Activated CD8-positive, alpha-beta memory T cell treated with anti-CD3 and anti-CD28 coated beads for 24 hours (primary cell): ENCODE results near the gene BTN1A1.
"Not testable (repeated sequence)": the region's sequence is repeated elsewhere in the genome, so short reads cannot be mapped to it uniquely, and the experiment has no call there.

Experiments
- DNase-seq: peaks from one replicate; pipeline ENCODE4 v3.0.0-alpha.2; 2020

Gene BTN1A1

DNA sequence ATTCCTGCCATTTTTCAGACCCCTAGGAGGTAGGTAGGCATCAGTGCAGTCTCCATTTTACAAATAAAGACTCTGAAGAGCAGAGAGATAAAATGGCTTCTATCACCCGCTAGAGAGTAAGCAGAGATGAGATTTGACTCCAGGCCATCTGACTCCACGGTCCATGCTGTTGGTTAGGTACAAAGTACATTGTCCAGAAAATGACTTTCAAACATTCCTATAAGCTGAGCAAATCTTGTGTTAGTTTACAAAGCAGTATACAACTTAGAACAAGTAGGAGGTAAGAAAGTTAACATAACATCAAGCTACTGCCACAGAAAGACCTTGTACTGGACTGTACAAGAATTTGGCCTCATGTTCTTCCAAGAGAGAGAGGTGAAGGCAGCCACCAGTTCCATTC lies 14.9 kb downstream of the BTN1A1 start:
- DNase-seq, result no peak

DNA sequence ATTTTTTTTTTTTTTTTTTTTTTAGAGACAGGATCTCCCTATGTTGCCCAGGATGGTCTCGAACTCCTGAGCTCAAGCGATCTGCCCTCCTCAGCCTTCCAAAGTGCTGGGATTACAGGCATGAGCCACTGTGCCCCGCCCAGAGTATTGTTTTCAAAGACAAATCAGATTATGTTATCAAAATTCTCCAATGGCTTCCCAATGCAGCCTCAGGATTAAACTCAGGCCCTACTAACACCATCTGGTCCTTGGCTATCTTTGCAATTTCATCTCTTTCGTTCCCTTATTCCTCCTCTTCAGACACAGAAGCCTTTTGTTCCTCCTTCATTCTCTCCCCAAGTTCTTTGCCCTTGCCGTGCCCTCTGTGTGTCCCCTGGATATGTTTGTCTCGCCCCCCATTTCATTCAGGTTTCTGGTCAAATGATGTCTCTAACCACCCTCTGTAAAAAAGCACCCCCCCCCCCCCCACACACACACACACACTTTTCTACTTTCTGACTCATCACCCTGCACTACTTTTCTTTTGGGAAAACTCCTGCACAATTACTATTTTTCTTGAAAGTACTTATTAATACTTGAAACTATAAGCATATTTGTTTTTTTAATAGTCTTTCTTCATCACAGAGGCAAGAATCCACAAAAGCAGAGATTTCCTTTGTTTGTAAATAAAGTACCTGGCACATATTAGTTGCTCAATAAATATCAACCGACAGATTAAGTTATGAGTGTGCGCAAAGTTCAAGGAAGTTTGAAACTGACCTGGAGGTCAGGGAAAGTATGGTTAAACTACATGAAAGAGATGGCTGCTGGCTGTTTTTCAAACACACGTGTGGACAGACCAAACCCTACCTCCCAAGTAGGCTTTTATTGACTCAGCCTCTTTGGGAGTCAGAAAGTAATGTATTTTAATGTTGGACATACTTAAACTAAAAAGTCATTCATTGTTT lies 16.7 kb downstream of the BTN1A1 start:
- DNase-seq, result no peak

DNA sequence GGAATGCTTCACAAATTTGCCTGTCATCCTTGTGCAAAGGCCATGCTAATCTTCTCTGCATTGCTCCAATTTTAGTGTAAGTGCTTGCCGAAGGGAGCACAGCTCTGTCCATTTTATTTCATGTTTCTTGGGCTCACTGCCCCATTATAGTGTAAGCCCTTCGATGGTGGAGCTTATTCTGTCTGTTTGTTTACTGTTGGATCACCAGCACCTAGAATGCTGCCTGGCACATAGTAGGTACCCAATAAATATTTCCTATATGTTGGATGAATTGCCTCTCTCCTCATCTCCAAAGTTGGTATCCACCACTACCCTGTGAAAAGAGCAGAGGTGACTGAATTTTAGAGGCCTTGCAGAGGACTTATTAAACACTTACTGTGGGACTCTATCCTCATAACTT lies 19.3 kb downstream of the BTN1A1 start:
- DNase-seq, result no peak

DNA sequence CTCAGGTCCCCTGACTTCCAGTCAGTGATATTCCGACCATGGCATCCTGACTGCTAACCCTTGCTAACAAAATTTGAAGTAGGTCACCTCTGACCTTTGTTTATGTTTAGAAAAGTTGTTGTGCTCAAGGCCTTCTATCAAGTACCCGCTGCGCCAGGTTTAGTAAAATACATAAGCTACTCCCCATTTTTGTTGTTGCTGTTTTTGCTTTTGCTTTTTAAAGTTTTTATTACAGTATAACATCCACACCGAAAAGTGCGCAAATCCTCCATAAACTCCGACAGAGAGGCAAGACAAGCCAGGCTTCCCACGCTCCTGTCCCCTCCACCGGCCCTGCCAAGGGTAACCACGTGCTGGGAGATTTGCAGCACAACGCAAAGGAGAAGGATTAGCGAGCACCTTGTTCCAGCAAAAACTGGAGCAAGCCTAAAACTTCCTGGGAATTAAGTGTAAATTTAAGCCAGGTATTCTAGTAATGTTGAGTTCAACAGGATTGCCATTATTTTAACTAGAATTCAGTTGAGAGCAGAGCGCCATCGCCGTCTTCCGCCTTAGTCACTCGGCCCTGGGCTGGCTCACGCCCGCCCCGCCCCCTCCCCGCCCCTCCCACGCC lies 20.2 kb downstream of the BTN1A1 start:
- peak; percentile 78 for DNase-seq

DNA sequence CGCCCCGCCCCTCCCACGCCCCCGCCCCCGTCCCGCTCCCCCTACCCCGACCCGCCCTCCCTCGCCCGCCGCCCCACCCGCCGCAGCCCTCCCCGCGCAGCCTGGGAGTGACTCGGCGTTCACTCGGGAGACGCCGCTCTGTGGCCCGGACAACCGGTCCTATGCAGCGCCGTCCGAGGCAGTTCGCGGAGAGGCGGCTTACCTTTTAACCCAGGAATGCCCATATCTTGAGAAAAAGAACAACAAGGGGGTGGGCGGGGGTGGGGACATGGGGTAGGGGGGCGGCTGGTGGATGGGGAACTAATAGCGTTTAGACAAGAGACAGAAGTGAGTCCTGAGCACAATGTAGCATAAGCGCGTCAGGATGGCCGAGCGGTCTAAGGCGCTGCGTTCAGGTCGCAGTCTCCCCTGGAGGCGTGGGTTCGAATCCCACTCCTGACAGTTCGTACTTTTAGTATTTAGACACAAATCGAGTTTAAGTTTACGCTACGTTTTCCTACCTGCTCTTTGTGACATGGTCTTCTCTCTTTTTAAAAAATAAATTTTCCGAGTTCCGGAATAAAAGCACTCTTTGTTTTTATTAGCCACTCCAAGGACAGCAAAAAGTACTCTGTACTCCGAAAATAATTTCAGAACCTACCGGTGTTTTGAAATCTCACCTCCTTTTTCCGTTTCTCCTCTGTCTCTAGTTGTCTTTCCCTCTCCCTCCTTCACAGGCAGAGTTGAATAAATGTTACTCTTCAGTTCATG lies 20.9 kb downstream of the BTN1A1 start:
- peak; percentile 97 for DNase-seq

DNA sequence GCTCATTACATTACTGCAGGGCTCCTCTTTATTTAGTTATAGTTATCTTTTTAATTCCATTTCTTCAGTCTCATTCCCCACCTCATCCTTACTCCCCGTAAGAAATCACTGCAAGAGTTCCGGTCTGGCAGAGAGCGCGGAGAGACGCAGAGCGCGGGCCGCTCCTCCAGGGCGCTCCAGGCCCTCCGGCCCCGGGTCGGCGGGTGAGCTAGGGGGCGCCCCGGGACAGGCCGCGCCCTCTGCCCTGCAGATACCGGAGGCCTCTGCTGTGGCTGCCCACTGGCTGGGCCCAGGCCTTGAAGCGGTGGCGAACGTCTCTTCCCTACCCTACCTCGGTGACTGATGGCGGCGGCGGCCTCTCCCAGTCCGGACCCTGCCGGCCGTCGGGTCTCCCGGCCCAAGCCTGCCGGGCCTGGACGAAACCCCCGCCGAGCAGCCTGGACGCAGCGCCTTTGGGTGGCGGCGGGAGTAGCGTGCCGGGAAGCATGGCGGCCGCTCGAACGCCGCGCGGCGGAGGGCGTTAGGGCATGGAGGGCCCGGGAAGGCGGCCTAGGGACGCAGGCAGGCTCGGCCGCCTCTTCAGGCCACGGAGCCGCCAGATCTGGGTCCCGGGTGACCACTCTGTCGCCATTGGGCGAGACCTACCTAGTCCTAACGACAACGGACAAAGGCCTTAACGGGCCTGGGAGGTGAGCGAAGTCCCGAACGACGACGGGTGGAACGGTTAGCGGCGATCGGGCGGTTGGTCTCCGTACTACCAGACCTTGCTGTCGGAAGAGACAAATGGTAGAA lies 21.7 kb downstream of the BTN1A1 start:
- DNase-seq, result peak; percentile 93

DNA sequence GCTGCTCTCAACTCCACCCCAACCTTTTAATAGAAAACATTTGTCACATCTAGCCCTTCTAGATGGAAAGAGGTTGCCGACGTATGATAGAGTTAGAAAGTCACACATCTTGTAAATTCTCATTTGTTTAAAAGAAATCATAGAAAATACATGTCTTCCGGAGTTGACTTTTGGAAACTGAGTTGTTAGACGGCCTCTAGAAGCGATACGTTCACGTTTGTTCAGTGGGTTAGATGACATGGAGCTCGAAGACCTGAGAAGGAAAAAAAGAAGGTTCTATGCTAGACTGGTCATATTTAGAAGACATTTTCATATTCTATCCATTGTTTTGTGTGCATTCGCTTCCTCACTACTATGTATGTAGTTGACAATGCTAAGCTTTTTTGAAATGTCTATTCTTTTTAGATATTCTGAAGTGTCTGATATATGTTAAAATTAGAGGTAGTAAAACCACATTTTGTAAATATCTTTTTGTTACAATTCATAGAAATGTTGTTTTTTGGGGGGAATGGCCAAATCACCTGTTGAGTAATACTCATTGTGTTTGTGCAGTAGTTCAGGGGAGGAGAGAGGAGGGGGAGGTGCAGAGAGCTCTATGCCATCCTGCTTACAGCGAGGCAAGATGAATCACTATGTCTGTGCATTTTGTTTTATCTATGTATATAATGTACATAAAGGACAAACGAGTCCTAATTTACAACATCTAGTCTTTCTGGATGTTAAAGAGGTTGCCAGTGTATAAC lies 22.6 kb downstream of the BTN1A1 start:
- DNase-seq, result not testable (repeated sequence)

DNA sequence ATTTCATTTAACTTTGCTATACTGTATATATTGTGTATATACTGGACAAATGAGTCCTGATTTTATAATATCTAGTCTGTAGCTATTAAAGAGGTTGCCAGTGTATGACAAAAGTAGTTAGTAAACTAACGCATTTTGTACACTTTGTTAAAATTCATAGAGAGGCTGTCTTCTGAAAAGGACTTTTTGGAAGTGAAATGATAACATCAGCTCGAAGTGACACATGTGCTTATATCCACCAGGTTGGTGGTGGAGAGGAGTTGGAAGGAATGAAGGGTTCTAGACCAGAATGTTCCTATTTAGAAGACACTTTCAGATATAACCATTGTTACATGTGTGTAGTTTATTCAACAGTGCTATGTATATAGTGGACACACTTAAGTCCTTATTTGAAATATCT lies 24.2 kb downstream of the BTN1A1 start:
- not testable (repeated sequence) for DNase-seq

DNA sequence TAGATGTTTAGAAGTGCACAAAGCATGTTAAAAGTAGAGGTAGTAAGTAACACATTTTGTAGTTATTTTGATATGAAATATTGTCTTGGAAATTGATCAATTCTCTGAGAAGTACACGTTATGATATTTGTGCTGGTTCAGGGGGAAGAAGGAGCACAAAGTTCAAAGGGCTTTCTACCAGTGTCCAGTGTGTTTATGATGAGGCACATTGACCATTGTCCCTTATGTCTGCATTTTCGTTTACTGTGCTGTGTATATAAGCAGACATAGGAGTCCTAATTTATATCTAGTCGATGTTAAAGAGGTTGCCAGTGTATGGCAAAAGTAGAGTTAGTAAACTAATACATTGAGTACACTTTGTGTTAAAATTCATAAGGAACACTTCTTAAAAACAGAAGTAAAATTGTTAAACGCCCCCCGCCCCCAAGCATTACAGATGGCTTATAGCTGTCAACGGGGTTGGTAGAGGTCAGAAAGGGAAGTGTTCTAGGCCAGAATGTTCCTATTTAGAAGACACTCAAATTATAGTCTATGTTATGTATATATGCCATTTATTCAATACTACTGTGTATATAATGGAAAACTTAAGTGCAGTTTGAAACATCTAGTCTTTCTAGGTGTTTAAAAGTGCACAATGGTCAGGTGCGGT lies 24.7 kb downstream of the BTN1A1 start:
- no peak for DNase-seq

DNA sequence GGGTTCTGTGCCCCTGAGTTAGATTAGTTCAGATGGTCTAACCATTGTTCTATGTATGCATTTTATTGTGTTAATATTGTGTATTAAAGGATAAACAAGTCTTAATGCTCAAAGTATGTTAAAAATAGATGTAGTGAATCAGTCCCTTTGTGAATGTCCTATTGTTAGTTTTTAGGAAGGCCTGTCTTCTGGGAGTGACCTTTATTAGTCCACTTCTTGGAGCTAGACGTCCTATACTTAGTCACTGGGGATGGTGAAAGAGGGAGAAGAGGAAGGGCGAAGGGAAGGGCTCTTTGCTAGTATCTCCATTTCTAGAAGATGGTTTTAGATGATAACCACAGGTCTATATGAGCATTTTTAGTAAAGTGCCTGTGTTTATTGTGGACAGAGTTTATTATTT lies 25.7 kb downstream of the BTN1A1 start:
- DNase-seq, result no peak

DNA sequence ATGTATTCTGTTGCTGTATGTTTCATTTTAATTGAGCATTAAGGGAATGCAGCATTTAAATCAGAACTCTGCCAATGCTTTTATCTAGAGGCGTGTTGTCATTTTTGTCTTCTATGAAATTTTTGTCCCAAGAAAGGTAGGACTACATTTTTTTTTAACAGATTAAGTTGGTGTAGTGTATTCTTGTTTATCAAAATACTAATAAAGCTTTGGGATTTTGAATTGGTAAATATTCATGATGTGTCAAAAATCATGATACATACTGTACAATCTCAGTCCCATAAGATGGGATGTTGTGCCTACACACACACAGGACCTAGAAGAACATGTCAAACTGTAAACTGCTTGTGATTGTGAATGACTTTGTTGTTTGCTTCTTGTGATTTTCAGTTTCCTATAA lies 26.8 kb downstream of the BTN1A1 start:
- DNase-seq, result no peak

DNA sequence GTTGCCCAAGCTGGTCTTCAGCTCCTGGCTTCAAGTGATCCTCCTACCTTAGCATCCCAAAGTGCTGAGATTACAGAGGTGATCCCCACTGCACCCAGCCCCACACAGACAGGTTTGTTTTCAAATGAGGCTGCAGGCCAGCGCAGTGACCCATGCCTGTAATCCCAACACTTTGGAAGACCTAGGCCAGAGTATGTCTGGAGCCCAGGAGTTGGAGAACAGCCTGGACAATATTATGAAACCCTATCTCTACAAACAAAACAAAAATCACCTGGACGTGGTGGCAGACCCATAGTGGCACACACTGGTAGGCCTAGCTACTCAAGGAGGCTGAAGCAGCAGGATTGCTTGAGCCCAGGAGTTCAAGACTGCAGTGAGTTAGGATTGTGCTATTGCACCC lies 30.1 kb downstream of the BTN1A1 start:
- no peak for DNase-seq

DNA sequence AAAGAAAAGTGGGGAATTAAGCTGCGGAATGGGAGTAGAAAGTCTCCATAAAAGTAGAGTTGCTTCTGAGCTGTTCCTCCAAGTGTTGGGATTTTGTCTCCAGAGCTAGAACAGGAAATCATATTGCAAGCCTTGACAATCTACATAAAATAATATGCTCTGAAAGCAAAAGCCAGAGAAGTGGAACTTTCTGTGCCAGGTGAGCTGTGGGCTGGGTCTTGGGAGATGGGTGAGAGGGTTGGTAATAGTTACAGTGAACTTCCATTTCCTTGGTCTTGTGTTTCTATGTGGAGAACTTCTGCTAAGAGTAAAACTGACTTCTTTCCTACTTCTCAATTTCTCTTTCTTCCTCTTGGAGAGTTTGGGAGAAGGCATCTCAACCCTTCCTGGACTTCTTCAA lies 31.8 kb downstream of the BTN1A1 start:
- no peak for DNase-seq

DNA sequence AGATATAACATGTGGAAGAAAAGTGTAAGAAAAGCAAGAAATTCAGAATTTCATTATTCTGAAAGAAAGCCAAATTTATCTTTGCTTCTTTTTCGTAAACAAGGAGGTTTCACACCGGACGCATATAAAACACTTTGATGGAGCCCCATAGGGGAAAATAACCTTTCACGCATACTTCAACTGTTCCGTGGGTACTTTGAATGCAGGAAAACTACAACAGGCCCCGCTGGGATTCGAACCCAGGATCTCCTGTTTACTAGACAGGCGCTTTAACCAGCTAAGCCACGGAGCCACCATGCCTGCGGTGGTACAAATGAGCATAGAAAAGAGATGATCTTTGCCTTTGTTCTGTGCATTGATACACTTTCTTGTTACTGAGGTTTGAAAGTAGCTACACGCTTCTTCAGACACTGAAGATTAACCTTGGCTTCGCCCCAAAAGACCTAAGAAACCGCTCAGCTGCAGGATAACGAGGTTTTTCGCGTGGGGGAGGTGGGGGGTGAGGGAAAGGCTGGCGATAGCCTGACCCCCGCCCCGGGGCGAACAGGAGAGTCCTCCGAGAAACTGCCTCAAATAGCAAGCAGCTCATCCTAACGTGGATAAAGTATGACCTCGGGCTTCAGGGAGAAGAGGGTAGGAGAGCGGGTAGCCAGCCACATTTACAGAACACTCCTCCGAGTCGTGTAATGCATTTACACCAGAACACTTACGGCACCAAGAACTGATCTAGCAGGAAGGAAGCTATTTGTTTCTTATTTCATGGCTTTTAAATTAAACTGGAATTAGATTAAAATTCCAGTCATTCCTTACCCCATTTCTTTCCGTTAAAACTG lies 32.8 kb downstream of the BTN1A1 start:
- peak; percentile 100 for DNase-seq

DNA sequence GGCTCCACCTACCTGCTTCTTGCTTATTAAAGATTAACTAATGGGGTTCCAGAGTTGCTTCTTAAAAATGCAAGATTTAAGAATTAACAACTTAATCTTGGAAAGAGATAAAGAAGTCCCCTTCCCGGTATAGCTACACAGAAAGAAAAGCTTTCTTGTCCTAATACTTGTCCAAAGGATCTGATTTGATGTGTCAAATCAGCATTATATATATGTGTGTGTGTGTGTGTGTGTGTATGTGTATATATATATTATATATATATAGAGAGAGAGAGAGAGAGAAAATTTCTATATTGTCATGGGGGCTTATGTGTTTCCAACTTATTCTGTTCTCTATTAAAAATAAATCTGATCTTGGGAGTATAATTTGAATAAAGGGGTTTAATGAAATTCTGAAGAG lies 33.4 kb downstream of the BTN1A1 start:
- no peak for DNase-seq

DNA sequence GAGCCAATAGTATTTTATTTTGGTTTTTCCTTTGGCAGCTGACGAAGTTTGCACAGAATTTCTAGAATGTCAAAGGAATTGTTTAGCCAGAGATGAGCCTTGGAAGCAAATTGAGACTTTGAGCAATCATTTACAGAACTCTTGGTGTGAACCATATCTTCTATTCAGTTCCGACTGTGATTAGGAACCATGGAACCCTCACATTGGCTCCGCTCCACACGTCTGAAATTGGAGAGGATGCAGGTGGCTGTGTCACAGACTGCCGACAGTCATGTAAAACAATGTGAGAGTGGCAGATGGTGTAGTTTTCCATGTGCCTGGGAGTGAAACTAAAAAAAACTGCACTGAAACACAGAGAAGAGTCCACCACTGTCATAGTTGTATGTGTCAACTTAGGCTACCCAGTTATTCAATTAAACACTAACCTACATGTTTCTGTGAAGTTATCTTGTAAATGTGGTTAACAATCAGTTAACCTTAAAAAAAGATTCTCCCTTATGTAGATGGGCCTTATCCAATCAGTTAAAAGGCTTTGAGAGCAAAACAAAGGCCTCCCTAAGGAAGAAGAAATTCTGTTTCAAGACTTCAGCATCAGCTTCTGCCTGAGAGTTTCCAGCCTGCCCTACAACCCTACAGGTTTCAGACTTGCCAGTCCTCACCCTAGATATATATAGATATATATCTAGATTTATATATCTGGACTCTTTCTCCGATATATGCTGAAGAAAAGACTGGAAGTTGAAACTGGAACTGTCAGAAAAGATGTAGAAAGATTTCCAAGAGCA lies 34.8 kb downstream of the BTN1A1 start:
- no peak for DNase-seq

DNA sequence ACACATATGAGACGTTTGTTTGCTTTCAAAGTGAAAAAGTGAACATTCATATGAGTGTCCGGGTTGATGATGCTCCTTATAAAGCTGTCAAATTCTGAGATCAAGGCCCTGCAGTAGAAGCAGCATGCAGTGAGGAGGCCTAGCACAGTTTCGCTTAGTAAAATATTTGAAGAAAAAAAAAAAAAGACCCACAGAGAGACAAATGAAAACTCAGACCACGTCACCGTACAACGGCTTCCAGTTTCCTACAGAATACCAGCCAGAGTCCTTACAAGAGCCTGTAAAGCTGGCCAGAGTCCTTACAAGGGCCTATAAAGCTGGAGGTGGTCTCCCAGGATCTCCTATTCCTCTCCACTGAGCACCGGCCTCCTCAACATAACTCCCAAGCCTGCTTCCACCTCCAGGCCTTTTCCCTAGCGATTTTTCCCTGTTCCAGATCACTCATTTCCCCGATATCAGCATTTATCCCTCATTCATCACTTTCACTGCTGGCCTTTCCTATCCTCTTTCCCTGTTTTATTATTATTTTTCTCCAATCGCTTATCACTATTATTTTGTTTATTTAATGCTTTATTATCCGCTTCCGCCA lies 36.6 kb downstream of the BTN1A1 start:
- peak; percentile 75 for DNase-seq

DNA sequence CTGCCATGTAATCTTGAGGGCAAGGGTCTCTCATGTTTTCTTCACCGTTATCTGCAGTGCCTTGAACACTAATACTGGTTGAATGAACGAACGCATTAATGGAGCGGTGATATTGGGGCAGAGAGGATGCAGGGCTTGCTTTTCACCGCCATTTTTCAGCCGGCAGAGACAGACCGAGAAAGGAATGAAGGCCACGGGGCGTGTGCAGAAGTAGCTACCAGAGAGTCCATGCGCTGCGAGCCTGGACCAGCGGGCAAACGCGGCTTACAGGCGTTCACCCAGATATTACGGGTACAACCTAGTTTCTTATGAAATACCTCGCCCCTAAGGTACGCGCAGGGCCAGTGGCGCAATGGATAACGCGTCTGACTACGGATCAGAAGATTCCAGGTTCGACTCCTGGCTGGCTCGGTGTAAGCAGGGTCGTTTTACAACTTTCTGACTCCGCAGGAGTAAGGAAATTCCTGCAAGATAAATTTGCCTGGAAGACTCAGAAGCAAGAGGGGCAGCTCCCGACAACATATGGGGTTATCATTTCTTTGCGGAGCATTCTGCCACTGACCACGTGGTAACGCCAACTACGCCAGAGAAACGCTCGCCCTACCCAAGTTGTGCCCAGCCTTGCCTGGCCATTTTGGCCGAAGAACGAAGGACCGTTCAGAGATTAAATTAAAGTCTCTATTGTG lies 37.2 kb downstream of the BTN1A1 start:
- DNase-seq, result peak; percentile 98
